ENCODE measurements around the gene CABLES2.

The CABLES2 gene

GRCh38 chr20:62361799-62362589 lies 45.1 kb downstream of the CABLES2 start:
- no peak for ATAC-seq
- no peak for DNase-seq

DNA sequence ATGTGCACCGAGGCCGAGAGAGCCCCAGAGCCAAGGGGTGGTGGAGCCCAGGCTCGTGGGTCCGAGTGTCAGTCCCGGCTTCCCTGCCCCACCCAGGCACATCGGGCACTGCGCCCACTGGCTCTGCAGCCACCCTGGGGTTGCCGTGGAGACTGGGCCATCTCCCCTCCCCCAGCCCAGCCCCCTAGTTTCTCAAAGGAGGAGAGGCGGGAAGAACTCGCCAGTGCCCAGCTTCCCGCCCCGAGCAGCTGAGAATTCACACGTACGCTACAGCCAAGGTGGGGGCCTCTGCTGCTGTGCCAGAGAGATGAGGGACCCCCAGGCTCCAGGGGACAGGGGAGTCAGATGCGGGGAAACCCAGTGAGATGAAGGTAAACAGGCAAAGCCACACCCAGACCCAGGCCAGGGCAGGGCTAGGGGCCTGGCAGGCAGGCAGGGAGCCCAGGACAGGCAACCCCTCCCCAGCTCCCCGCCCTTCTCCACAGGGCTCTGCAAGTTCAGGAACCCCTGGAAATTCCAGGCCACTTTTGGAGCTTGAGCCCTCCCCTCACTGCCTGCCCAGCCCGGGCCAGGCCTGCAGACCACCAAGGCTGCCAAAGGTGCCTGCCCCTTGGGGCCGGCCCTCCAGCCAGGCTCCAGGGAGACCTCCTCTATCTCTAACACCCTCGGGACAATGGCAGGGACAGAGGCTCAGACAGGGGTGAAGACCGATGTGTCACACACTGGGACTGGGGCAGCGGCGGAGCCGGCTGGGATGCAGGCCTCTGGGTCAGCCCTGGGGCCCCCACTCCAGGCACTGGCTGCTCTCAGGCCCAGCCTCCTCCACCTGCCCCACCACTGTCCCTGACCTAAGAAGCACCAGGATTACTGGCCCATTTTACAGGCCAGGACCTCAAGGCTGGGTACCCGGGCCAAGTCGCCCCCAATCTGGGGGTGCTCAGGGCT lies 46.0 kb downstream of the CABLES2 start:
- DNase-seq (no peak), ATAC-seq (no peak)

- ATAC-seq, result no peak
- no peak for DNase-seq
These were observed 47.5 kb downstream of the CABLES2 start for GRCh38 chr20:62359491-62360121.

DNA sequence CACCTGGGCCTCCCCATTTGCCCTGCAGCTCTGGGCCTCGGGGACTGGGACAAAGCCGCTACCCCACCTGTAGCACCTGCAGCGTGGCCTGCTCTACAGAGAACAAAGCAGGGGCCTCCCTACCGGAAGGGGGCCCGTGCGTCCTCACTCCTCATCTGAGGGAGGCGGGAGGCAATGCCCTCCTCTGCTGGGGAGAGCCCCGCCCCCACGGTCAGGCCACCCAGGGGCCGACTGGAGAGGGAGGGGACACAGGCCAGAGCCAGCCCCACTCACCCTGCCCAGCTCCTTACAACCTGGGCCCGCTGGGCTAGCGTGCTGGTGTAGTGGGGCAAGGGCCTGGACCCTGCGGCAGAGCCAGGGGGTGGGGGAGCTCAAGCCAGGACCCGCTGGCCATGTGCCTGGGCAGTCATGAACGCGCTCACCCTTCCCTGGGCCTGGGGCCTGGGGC lies 48.0 kb downstream of the CABLES2 start:
- ATAC-seq (no peak), DNase-seq (no peak)

- no peak for DNase-seq
- ATAC-seq, result no peak
These were observed 48.7 kb downstream of the CABLES2 start for GRCh38 chr20:62358171-62359042.

GRCh38 chr20:62357681-62358080 lies 49.4 kb downstream of the CABLES2 start:
- no peak for ATAC-seq
- no peak for DNase-seq

GRCh38 chr20:62357187-62357667 lies 49.9 kb downstream of the CABLES2 start:
- DNase-seq, result no peak

GRCh38 chr20:62356589-62357186 lies 50.4 kb downstream of the CABLES2 start:
- ATAC-seq (no peak), DNase-seq (no peak)

More at GRCh38 chr20:62357187-62357667, 49.9 kb downstream of the CABLES2 start:
- ATAC-seq, result no peak

GRCh38 chr20:62355878-62356588 lies 51.1 kb downstream of the CABLES2 start:
- no peak for DNase-seq
- ATAC-seq, result no peak

DNA sequence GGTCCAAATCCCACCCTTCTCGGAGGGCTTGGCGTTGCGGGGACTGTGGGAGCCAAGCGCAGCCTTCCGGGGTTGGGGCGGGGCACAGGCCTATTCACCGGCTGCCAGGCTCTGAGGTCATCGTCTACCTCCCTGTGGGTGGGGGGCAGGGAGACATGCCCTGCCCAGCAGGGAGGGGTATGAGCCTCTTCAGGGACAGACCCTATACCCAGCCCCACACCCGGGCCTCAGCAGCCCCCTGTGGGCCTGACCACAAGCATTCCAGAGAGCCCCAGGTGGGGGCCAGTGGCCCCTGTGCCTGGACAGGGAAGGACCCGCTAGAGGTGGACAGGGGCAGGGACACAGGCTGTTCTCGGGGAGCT lies 51.6 kb downstream of the CABLES2 start:
- ATAC-seq, result no peak
- DNase-seq, result no peak

- DNase-seq (no peak), ATAC-seq (no peak)
These were observed 52.2 kb downstream of the CABLES2 start for GRCh38 chr20:62354811-62355341.

DNA sequence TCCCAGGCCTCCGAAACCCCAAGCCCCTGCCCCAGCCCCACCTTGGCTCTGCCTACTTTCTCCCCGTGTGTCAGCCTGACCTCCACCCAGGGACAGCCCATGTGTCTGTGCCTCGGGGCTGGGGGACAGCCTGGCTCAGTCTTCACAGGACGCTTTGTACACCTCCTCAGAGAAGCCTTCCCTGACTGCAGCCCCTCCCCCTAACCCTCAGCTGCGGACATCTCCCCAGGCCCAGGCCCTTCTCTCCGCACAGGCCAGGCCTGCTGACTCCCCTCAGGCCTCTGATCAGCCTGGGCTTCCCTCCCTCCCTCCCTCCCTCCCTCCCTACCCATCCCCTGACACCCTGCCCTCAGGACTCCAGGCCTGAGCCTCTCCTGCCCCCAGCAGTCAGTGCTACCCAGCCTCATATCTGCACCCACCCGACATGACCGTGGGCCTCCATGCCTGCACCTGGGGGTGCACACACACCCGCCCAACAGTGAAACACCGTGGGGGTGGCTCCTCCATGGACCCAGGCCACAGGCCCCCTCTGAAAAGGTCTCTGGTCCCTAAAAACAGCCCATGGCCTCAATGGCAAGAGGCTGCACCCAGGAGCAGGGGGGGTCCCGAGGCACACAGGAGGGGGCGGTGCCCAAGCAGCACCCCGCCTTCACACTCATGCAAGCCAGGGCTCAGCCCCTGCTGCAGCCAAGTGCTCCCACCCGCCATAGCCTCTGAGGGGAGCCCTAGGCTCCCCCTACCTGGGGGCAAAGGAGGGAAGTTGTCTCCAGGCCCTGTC lies 52.9 kb downstream of the CABLES2 start:
- no peak for ATAC-seq

GRCh38 chr20:62353289-62354030 lies 53.6 kb downstream of the CABLES2 start:
- DNase-seq, result no peak

More for the DNA sequence above, 52.9 kb downstream of the CABLES2 start:
- DNase-seq, result no peak

GRCh38 chr20:62352402-62353288 lies 54.4 kb downstream of the CABLES2 start:
- DNase-seq (no peak), ATAC-seq (no peak)

More at GRCh38 chr20:62353289-62354030, 53.6 kb downstream of the CABLES2 start:
- no peak for ATAC-seq

DNA sequence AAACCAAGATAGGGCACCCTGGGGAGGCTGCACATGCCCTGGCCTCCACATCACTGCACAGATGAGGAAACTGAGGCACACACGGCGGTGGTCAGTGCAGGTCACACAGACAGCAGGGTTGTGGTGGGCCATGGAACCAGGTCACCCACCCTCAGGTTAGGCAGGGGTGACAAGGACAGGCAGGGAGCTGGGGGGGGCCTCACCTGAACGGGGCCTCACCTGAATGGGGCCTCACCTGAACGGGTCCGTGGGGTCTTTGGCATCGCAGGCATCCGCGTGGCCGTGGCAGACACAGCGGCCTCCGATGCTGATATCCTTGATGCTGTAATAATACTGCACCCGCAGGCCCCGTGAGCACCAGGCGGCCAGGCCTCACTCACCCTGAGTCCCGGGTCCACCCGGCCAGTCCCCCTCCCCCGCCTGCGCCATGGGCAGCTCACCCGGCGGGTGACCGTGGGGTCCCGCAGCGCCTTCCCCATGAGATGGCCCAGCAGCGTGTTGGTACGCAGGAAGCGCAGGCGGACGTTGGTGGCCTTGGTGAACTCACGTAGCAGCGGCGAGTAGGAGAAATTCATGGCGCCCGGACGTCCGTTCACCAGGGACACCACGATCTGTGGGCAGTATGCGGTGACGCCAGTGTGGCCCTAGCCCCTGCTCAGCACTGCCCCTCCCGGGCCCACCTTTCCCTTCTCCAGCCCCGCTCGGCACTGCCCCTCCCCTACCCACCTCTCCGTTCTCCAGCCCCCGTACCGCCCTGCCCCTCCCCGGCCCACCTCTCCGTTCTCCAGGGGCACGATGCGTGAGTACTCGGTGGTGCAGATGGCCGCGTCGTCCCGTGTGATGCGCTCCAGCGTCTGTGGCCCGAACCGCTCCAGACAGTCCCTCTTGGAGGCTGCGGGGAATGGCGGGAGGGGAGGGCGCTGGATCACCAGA lies 55.4 kb downstream of the CABLES2 start:
- no peak for ATAC-seq
- no peak for DNase-seq

Measured in stimulated activated naive CD8-positive, alpha-beta T cell treated with anti-CD3 and anti-CD28 coated beads, Interleukin-15, Interleukin-2, amounts not matched to agents 100 U/mL and 50 U/mL, for 24 hours (primary cell).